HFFc6 (cell line): ENCODE results near the gene SBF2. TPM values are rescaled to one million over a fixed set of nuclear protein-coding genes. Genes with fewer than 3 reads are reported as not detected.

Experiments used
- DNase-seq: peaks from one replicate; pipeline ENCODE4 v3.0.0-alpha.2; 2018
- H3K27ac Mint-ChIP-seq: 2 replicates; pipeline ENCODE4 v1.8.0; 2020; ENCODE audit warnings: mild to moderate bottlenecking, mixed read lengths
- H3K27me3 Mint-ChIP-seq: 2 replicates; pipeline ENCODE4 v1.8.0; 2021; ENCODE audit warnings: mild to moderate bottlenecking, moderate library complexity, mixed read lengths; ENCODE audit not compliant: insufficient read depth
- H3K36me3 Mint-ChIP-seq: 2 replicates; pipeline ENCODE4 v1.8.0; 2021; ENCODE audit warnings: low read depth, mixed read lengths
- H3K4me1 Mint-ChIP-seq: 2 replicates; pipeline ENCODE4 v1.8.0; 2020; ENCODE audit warnings: low read depth, mixed read lengths
- H3K4me3 Mint-ChIP-seq: 2 replicates; pipeline ENCODE4 v1.8.0; 2020; ENCODE audit warnings: mild to moderate bottlenecking, moderate library complexity, mixed read lengths
- H3K9me3 Mint-ChIP-seq: 2 replicates; pipeline ENCODE4 v1.8.0; 2020; ENCODE audit warnings: mild to moderate bottlenecking, mixed read lengths
- total RNA-seq, 6 experiments: library from RNA; stranded (reverse); fragmentation: NEBNext Ultra II Directional; extraction: Animal tissue kit (Norgen Biotek cat#: 25700); gene quantifications; 2 replicates in 1 of 6; 3 replicates in 5 of 6; pipeline ENCODE4 v1.2.3, GENCODE V29; 2021
- TF ChIP-seq, protein P1 (sequence below): fragments of 200-600 bp; sonication (generic); IDR thresholded peaks from 2 replicates; pipeline ENCODE4 v1.5.0; 2021; ENCODE audit warnings: antibody characterized with exemption, mild to moderate bottlenecking

SBF2 gene
- total RNA-seq, 6 experiments from 2014 or later, result 25.2 to 36.0 (median 30.7) TPM

DNA sequence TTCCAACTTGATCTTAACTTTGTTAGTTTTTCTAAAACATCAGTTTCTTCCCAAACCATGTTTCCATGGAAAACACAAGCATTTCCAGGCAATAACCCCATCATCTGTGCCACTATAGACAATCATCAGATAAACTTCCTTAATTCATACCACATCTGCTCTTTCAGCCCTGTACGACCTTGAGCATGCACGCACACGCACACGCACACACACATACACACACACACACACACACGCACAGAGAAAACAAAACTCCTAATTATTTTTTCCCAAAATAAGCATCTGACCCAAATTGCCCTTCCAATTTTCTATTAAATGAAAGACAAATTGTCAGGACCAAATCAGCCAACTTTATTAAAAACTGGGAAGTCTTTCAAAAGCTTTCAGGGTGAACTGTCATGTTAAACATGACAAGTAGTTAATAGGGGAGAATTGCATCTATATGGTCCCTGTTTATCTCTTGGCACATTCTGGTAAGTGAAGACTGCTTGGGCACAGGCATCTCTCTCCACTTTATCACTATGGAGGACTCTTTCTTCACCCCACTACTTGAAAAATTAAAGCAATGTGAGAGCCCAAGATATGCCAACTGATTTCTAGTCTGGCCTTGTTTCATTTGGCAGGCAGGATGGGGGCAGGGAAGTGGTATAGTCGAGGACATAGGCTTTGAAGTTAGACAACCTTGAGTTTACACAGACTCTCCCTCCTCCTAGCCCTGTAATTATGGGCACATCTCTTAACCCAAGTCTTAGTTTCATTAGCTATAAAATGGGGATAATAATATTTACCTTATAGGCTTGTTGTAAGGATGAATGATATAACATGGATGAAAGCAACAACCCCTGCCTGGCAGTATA lies 25.9 kb upstream of the SBF2 start:
- Mint-ChIP-seq H3K27ac (no peak overlapping the region), H3K4me1 (peaks cover 57% of the 10 kb centered on the region), H3K9me3 (no peaks in the 10 kb centered on the region), H3K4me3 (no peak overlapping the region), H3K27me3 (no peaks in the 10 kb centered on the region), H3K36me3 (no peaks in the 10 kb centered on the region)
- no peak for DNase-seq
- TF ChIP-seq, protein P1, sequence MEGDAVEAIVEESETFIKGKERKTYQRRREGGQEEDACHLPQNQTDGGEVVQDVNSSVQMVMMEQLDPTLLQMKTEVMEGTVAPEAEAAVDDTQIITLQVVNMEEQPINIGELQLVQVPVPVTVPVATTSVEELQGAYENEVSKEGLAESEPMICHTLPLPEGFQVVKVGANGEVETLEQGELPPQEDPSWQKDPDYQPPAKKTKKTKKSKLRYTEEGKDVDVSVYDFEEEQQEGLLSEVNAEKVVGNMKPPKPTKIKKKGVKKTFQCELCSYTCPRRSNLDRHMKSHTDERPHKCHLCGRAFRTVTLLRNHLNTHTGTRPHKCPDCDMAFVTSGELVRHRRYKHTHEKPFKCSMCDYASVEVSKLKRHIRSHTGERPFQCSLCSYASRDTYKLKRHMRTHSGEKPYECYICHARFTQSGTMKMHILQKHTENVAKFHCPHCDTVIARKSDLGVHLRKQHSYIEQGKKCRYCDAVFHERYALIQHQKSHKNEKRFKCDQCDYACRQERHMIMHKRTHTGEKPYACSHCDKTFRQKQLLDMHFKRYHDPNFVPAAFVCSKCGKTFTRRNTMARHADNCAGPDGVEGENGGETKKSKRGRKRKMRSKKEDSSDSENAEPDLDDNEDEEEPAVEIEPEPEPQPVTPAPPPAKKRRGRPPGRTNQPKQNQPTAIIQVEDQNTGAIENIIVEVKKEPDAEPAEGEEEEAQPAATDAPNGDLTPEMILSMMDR, result no peak

GRCh38 chr11:10318527-10318802 lies 24.4 kb upstream of the SBF2 start:
- Mint-ChIP-seq H3K9me3 (no peaks in the 10 kb centered on the region), H3K4me1 (peaks cover 43% of the 10 kb centered on the region), H3K4me3 (no peak overlapping the region), H3K36me3 (no peaks in the 10 kb centered on the region), H3K27ac (no peak overlapping the region), H3K27me3 (no peaks in the 10 kb centered on the region)
- TF ChIP-seq, protein P1, result no peak
- no peak for DNase-seq

DNA sequence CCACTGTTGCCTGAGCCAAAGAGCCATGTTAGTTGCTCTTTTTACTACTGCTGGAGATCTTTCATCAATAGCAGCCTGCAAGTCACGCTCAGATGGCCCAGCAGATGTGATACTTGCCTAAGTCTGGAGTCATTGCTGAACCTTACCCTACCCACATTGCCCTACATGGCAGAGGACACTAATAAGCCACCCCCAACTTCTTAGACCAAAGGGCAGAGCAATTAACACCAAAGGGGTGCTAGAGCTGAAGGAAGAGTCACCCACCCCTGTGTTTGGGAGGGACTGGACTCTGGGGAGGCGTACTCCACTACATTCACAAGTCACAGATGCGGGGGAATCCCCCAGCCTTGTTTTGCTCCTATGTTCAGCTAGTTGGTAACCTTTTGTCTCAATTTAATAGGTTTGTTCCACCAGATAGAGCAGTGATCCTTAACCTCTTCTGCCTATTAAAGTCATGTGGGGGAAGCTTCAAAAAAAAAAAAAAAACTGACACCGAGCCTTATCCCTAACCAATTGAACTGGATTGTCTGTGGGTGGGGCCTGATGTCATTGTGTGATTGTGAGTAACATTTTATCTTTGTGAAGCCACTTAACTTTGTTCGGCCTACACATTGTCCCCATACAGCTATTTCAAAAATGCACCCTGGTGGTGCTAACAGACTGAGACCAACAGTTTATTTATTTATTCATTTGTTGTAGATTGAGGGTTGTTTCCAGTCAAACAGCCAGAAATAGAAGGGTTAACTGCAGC lies 23.9 kb upstream of the SBF2 start:
- Mint-ChIP-seq H3K4me3 (no peak overlapping the region), H3K36me3 (no peaks in the 10 kb centered on the region), H3K27me3 (no peaks in the 10 kb centered on the region), H3K27ac (no peak overlapping the region), H3K4me1 (peaks cover 37% of the 10 kb centered on the region), H3K9me3 (no peaks in the 10 kb centered on the region)
- no peak for DNase-seq
- TF ChIP-seq, protein P1, result no peak

DNA sequence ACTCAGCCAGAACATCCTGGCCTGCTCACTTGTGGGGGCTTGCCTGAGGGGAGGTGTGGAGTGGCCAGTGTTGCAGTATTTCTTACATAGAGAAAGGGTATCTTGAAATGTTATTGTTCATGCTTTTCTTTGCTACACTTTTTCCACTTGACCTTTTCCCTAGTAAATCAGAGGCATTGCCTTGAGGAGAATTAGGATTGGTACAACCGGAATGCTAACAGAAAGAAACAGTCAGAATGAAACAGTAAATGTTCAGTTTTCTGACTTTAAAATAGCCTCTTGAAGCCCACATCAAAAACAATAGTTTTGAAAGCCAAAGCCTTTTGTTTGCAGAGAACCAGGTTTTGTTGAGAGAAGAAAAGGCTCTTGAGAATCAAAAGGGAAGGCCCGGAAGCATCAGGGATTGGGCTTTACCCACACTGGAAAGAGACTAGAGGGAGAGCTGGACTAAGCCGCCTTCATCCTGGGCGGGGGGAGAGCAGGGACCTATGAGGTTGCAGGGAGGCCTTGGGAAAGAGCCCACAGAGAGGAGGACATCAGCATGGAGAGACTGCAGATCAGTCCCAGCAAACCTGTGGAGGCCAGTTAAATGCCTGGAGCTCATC lies 23.2 kb upstream of the SBF2 start:
- Mint-ChIP-seq H3K27ac (no peak overlapping the region), H3K27me3 (no peaks in the 10 kb centered on the region), H3K4me3 (no peak overlapping the region), H3K4me1 (peaks cover 30% of the 10 kb centered on the region), H3K9me3 (no peaks in the 10 kb centered on the region), H3K36me3 (no peaks in the 10 kb centered on the region)
- DNase-seq, result no peak
- TF ChIP-seq, protein P1, result no peak

GRCh38 chr11:10315083-10315482 lies 21.1 kb upstream of the SBF2 start:
- H3K27ac Mint-ChIP-seq, result no peak overlapping the region
- peaks cover 25% of the 10 kb centered on the region for H3K4me1 Mint-ChIP-seq
- H3K9me3 Mint-ChIP-seq, result no peaks in the 10 kb centered on the region
- H3K4me3 Mint-ChIP-seq, result no peak overlapping the region
- peaks cover 2% of the 10 kb centered on the region for H3K27me3 Mint-ChIP-seq
- no peaks in the 10 kb centered on the region for H3K36me3 Mint-ChIP-seq
- TF ChIP-seq, protein P1, result no peak
- no peak for DNase-seq
